Lower leg skin (tissue), 4 donors: ENCODE data around the gene TULP3. TPM values are rescaled to one million over a fixed set of nuclear protein-coding genes. Genes with fewer than 3 reads are reported as not detected.

Experiments
- DNase-seq, 2 donors: peaks; one replicate each; pipeline ENCODE4 v3.0.0-alpha.2; 2019; ENCODE audit warnings: low spot score in 2 of 2
- H3K4me3 ChIP-seq: fragments of 200-600 bp; sonication (generic); 2 replicates; pipeline ENCODE4 v1.5.1; 2017; ENCODE audit warnings: mild to moderate bottlenecking, low read depth; ENCODE audit not compliant: poor library complexity, severe bottlenecking
- POLR2A ChIP-seq, 2 donors: fragments of 450-650 bp; IDR thresholded peaks; one replicate each; pipeline ENCODE4 v1.6.1; 2016 to 2017; ENCODE audit warnings: antibody characterized with exemption in 2 of 2, mild to moderate bottlenecking in 1 of 2, moderate library complexity in 1 of 2
- WGBS, 2 donors: methylation state at CpG; one replicate each; pipeline ENCODE4 v1.1.5; 2018; 5-methylcytosine and 5-hydroxymethylcytosine counted together
- intact Hi-C: fragments of 100-400 bp; cut with DNase I; formaldehyde crosslinking; loops from one replicate; pipeline ENCODE4 v1.15.0; 2023; ENCODE audit warnings: low total_unique reads
- total RNA-seq, 4 donors: library from RNA; depleted of rRNA; stranded (reverse); fragments of >200 nt; gene quantifications; one replicate each; pipeline ENCODE4 v1.1.0, GENCODE V29; 2016
- TF ChIP-seq, protein P1 (sequence below), 3 donors: fragments of 450-650 bp; IDR thresholded peaks; one replicate each; pipeline ENCODE4 v1.5.1; 2016; ENCODE audit warnings: antibody characterized with exemption in 3 of 3, mild to moderate bottlenecking in 3 of 3, moderate library complexity in 2 of 3

The TULP3 gene
- total RNA-seq, 4 donors from 2014 or later = 22.8 to 37.3 (median 27.5) TPM

DNA sequence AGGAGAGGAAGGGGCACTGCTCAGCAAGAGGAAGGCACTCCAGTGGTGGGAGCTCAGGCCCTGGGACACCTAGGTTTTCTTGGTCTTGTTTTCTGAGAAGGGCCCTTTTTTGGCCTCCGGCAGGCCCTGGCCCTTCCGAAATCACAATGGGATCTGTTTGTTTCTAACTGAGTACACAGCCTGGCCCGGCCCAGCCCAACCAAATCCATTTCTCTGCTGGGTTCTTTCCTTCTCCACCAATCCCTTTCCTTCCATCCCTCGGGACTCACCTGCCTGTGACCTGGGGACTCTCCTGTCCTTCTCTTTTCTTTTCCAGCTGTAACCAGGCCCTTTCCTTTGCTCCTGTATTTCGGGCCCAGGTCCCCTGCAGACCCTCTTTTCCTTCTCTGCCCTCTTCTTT lies 87.1 kb downstream of the TULP3 start:
- WGBS, 2 donors = 95 to 97% methylated on average over 5 of the region's 5 CpGs
- DNase-seq = no peak
- no peak for TF ChIP-seq POLR2A (IDR thresholded peaks at IDR 0.05)
- TF ChIP-seq, protein P1, sequence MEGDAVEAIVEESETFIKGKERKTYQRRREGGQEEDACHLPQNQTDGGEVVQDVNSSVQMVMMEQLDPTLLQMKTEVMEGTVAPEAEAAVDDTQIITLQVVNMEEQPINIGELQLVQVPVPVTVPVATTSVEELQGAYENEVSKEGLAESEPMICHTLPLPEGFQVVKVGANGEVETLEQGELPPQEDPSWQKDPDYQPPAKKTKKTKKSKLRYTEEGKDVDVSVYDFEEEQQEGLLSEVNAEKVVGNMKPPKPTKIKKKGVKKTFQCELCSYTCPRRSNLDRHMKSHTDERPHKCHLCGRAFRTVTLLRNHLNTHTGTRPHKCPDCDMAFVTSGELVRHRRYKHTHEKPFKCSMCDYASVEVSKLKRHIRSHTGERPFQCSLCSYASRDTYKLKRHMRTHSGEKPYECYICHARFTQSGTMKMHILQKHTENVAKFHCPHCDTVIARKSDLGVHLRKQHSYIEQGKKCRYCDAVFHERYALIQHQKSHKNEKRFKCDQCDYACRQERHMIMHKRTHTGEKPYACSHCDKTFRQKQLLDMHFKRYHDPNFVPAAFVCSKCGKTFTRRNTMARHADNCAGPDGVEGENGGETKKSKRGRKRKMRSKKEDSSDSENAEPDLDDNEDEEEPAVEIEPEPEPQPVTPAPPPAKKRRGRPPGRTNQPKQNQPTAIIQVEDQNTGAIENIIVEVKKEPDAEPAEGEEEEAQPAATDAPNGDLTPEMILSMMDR (IDR thresholded peaks at IDR 0.05) = no peak
- intact Hi-C loops = no loop called here
- H3K4me3 ChIP-seq = no peak overlapping the region

DNA sequence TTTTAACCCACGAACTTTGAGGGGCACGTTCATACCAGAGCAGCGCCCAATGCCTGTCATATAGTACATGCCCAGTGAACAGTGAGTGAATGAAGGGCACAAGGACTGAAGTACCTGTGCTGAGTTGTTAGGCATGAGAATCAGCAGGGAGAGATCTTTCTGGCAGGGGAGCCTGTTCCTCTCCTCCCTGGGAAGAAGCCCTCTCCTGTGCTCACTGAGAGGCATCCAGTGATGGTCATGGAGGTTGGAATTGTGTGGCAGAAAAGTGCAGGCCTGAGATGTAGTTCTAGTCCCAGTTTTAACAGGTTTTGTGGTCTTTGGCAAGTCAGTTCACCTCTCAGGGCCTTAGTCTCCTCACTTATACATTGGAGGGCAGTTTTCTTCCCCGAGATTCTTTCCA lies 89.1 kb downstream of the TULP3 start:
- no peak overlapping the region for H3K4me3 ChIP-seq
- no peak for DNase-seq
- no peak for TF ChIP-seq POLR2A (IDR thresholded peaks at IDR 0.05)
- TF ChIP-seq, protein P1 (IDR thresholded peaks at IDR 0.05) = no peak
- intact Hi-C loops = no loop called here
- WGBS, 2 donors = 85 to 94% methylated on average over 4 of the region's 4 CpGs

DNA sequence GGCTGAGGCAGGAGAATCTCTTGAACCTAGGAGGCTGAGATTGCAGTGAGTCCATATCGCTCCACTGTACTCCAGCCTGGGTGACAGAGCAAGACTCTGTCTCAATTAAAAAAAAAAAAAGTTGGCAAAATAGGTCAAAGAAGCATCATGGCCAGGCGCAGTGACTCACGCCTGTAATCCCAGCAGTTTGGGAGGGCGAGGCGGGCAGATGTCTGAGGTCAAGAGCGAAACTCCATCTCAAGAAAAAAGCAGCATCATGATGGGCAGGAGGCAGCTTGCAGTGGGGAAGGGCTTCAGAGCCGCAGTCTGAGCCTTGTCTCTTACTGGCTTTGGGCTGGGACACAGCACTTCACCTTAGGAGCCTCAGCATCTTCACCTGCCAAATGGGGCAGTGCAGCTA lies 89.9 kb downstream of the TULP3 start:
- no peak for DNase-seq
- TF ChIP-seq POLR2A (IDR thresholded peaks at IDR 0.05) = no peak
- TF ChIP-seq, protein P1 (IDR thresholded peaks at IDR 0.05) = no peak
- intact Hi-C loops = no loop called here
- WGBS, 2 donors = 78 to 82% methylated on average over 7 of the region's 7 CpGs
- no peak overlapping the region for H3K4me3 ChIP-seq

DNA sequence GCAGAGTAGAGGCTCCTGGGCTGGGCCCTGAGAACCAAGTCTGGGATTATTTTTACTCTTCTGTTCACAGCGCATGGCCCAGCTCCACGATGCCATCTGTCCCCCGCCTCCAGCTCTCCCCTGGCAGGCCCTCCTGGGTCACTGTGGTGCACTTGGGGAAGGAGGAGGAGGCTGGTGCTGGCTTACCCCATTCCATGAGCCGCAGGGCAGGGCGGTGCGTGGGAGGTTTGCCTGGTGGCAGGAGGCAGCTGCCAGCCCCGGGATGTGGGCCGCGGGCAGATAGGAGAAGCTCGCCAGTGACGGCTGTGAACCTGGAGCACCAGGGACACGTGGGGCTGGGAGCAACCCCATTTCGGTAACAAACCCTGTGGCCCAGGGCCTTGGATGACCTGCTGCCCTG lies 91.7 kb downstream of the TULP3 start:
- TF ChIP-seq, protein P1 (IDR thresholded peaks at IDR 0.05) = no peak
- TF ChIP-seq POLR2A (IDR thresholded peaks at IDR 0.05) = no peak
- no peak overlapping the region for H3K4me3 ChIP-seq
- intact Hi-C loops = no loop called here
- no peak for DNase-seq
- WGBS, 2 donors = 69 to 73% methylated on average over 12 to 13 of the region's 13 CpGs

GRCh38 chr12:2984249-2984648 lies 93.6 kb downstream of the TULP3 start:
- intact Hi-C loops = no loop called here
- TF ChIP-seq POLR2A (IDR thresholded peaks at IDR 0.05) = no peak
- TF ChIP-seq, protein P1 (IDR thresholded peaks at IDR 0.05) = no peak
- H3K4me3 ChIP-seq = no peak overlapping the region
- DNase-seq = no peak
- 84 to 85% methylated on average over 5 of the region's 5 CpGs for WGBS, 2 donors

- no peak for TF ChIP-seq POLR2A (IDR thresholded peaks at IDR 0.05)
- TF ChIP-seq, protein P1 (IDR thresholded peaks at IDR 0.05) = no peak
- DNase-seq = no peak
- 97 to 98% methylated on average over 1 of the region's 1 CpG for WGBS, 2 donors
- intact Hi-C loops = no loop called here
- H3K4me3 ChIP-seq = no peak overlapping the region
Observed at GRCh38 chr12:2984698-2985097, 94.0 kb downstream of the TULP3 start.
